ENCODE results near the gene SPTB.

DNA sequence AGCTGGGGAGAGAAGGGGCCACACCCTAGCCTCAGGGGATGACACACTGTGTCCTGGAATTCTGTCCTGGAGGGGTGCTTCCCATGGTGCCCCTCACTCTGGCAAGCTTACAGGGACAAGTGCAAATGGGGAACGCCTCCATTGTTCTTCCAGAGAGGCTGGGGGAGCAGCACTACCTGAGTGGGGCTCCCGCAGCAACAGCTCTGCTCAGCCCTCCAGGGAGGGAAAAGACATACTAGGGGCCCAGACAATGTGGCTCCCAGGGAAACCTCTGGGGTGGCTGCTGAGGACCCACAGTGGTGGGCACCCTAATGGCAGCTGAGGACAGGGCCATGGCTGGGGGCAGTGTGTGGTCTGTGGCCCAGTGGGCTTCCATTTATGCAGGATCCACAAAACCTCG lies 106.1 kb downstream of the SPTB start:
- TF ChIP-seq EZH2 (IDR thresholded peaks at IDR 0.05; ENCODE audit: borderline replicate concordance, low read depth, low read length, poor library complexity, severe bottlenecking): no peak
- TF ChIP-seq, protein P1, sequence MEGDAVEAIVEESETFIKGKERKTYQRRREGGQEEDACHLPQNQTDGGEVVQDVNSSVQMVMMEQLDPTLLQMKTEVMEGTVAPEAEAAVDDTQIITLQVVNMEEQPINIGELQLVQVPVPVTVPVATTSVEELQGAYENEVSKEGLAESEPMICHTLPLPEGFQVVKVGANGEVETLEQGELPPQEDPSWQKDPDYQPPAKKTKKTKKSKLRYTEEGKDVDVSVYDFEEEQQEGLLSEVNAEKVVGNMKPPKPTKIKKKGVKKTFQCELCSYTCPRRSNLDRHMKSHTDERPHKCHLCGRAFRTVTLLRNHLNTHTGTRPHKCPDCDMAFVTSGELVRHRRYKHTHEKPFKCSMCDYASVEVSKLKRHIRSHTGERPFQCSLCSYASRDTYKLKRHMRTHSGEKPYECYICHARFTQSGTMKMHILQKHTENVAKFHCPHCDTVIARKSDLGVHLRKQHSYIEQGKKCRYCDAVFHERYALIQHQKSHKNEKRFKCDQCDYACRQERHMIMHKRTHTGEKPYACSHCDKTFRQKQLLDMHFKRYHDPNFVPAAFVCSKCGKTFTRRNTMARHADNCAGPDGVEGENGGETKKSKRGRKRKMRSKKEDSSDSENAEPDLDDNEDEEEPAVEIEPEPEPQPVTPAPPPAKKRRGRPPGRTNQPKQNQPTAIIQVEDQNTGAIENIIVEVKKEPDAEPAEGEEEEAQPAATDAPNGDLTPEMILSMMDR (conservative IDR thresholded peaks at IDR 0.05; ENCODE audit: low read depth, low read length): no peak
